Vagina (tissue), 2 donors: ENCODE data around the gene PPARGC1A. TPM values are rescaled to one million over a fixed set of nuclear protein-coding genes. Genes with fewer than 3 reads are reported as not detected.

Source experiments
- DNase-seq, 2 donors: peaks; one replicate each; pipeline ENCODE4 v3.0.0-alpha.2; 2017; ENCODE audit errors: extremely low spot score in 2 of 2
- H3K27ac ChIP-seq: fragments of 200-600 bp; sonication (generic); one replicate; pipeline ENCODE4 v1.5.1; 2019
- H3K27me3 ChIP-seq: fragments of 200-600 bp; sonication (generic); one replicate; pipeline ENCODE4 v1.5.1; 2019
- H3K36me3 ChIP-seq, 2 donors: fragments of 200-600 bp; sonication (generic); one replicate each; pipeline ENCODE4 v1.5.1; 2017 to 2019
- H3K4me1 ChIP-seq: fragments of 200-600 bp; sonication (generic); one replicate; pipeline ENCODE4 v1.5.1; 2019
- H3K4me3 ChIP-seq, 2 donors: fragments of 200-600 bp; sonication (generic); 1 replicate in 1 of 2; 2 replicates in 1 of 2; pipeline ENCODE4 v1.5.1; 2016 to 2019
- H3K9me3 ChIP-seq: fragments of 200-600 bp; sonication (generic); one replicate; pipeline ENCODE4 v1.5.1; 2019
- POLR2A ChIP-seq, 2 donors: fragments of 450-650 bp; IDR thresholded peaks; one replicate each; pipeline ENCODE4 v1.6.1; 2017; ENCODE audit warnings: antibody characterized with exemption in 2 of 2, mild to moderate bottlenecking in 2 of 2, moderate library complexity in 2 of 2
- POLR2AphosphoS5 ChIP-seq, 2 donors: sonication (generic); formaldehyde crosslinking; IDR thresholded peaks; one replicate each; pipeline ENCODE4 v1.9.0; 2017; ENCODE audit warnings: antibody characterized with exemption in 2 of 2, mild to moderate bottlenecking in 2 of 2, low read depth in 1 of 2; ENCODE audit not compliant: insufficient read depth in 1 of 2
- intact Hi-C: fragments of 100-400 bp; cut with DNase I; formaldehyde crosslinking; loops from one replicate; pipeline ENCODE4 v1.15.1; 2023
- total RNA-seq: library from RNA; depleted of rRNA; stranded (reverse); fragments of >200 nt; gene quantifications from one replicate; pipeline ENCODE4 v1.2.3, GENCODE V29; 2016
- TF ChIP-seq, protein P1 (sequence below), 3 experiments: fragments of 450-650 bp in 2 of 3; fragments of 200-600 bp in 1 of 3; sonication (generic) in 1 of 3; IDR thresholded peaks; one replicate each; pipeline ENCODE4 v1.5.1; 2017 to 2019; ENCODE audit warnings: antibody characterized with exemption in 3 of 3, mild to moderate bottlenecking in 2 of 3, moderate library complexity in 2 of 3

Gene PPARGC1A
- total RNA-seq, 1 donor from 2014 or later, result 1.2 TPM

DNA sequence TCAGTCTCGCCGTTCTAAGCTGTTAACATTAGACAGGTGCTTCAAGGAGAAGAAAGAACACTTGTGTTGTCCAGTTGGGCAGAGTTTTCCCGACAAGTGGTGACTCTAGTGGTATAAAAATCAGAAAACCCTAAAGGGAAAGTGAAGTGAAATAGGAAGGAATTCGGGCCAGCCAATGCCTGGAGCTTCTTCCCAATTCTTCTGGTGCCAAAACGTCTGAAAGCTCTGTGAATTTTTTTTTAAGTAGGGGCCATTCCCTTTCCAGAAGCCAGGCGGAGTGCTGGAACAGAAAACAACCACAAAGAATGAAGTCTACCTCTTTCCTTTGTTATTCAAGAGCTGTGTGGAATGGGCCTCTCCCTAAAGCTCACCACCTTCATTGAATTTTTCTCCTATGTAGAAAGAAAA is 43.1 kb upstream of the PPARGC1A start:
- Histone ChIP-seq H3K27me3 (no peaks in the 10 kb centered on the region), H3K9me3 (no peaks in the 10 kb centered on the region), H3K27ac (no peak overlapping the region), H3K36me3 (no peaks in the 10 kb centered on the region), H3K4me1 (peaks cover 23% of the 10 kb centered on the region), H3K4me3 (no peak overlapping the region)
- intact Hi-C loops, result no loop called here
- TF ChIP-seq, protein P1, sequence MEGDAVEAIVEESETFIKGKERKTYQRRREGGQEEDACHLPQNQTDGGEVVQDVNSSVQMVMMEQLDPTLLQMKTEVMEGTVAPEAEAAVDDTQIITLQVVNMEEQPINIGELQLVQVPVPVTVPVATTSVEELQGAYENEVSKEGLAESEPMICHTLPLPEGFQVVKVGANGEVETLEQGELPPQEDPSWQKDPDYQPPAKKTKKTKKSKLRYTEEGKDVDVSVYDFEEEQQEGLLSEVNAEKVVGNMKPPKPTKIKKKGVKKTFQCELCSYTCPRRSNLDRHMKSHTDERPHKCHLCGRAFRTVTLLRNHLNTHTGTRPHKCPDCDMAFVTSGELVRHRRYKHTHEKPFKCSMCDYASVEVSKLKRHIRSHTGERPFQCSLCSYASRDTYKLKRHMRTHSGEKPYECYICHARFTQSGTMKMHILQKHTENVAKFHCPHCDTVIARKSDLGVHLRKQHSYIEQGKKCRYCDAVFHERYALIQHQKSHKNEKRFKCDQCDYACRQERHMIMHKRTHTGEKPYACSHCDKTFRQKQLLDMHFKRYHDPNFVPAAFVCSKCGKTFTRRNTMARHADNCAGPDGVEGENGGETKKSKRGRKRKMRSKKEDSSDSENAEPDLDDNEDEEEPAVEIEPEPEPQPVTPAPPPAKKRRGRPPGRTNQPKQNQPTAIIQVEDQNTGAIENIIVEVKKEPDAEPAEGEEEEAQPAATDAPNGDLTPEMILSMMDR (IDR thresholded peaks at IDR 0.05), result no peak
- no peak for TF ChIP-seq POLR2A (IDR thresholded peaks at IDR 0.05)
- no peak for TF ChIP-seq POLR2AphosphoS5 (IDR thresholded peaks at IDR 0.05; ENCODE audit: insufficient read depth in 1 of 2, low read depth in 1 of 2)
- DNase-seq, result no peak

DNA sequence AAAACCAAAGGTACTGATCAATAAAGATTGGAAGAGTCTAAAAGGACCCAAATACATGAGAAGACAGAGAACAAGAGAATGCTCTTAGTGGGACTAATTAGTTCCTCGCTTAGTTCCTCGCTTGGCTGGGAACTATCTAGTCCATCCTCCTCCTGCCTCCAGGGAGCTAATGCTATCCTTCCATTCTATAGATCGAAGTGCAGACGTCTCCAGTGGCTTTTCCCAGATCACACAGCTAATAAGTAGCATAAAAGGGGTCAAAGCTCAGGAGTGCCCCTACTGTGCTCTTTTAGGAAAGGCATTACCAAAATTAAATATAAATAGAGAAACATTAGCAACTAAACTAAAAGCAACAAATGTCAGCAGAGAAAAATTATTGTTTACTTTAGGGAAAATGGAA is 42.3 kb upstream of the PPARGC1A start:
- Histone ChIP-seq H3K9me3 (no peaks in the 10 kb centered on the region), H3K4me3 (no peak overlapping the region), H3K27me3 (no peaks in the 10 kb centered on the region), H3K36me3 (no peaks in the 10 kb centered on the region), H3K4me1 (peaks cover 23% of the 10 kb centered on the region), H3K27ac (no peak overlapping the region)
- intact Hi-C loops, result no loop called here
- DNase-seq, result no peak
- no peak for TF ChIP-seq POLR2A (IDR thresholded peaks at IDR 0.05)
- TF ChIP-seq, protein P1 (IDR thresholded peaks at IDR 0.05), result no peak
- TF ChIP-seq POLR2AphosphoS5 (IDR thresholded peaks at IDR 0.05; ENCODE audit: insufficient read depth in 1 of 2, low read depth in 1 of 2), result no peak

DNA sequence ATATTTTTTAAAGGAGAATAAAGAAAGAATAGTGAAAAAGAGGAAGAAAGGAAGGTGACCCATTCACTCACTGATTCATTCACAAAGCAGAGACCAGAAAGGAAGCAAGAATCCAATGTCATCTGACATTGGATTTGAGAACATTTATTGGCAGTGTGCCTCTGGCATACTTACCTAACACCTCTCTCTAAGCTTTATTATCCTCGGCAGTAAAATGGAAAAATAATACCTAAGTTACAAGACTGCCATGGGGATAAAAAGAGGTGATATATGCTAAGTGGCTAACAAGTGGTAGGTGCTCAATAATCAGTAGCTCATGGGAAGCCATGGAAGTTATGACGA is 41.6 kb upstream of the PPARGC1A start:
- no peaks in the 10 kb centered on the region for H3K27me3 ChIP-seq
- DNase-seq, result no peak
- peaks cover 23% of the 10 kb centered on the region for H3K4me1 ChIP-seq
- no peak overlapping the region for H3K4me3 ChIP-seq
- H3K27ac ChIP-seq, result no peak overlapping the region
- intact Hi-C loops, result no loop called here
- no peak for TF ChIP-seq POLR2A (IDR thresholded peaks at IDR 0.05)
- TF ChIP-seq, protein P1 (IDR thresholded peaks at IDR 0.05), result no peak
- no peak for TF ChIP-seq POLR2AphosphoS5 (IDR thresholded peaks at IDR 0.05; ENCODE audit: insufficient read depth in 1 of 2, low read depth in 1 of 2)
- H3K36me3 ChIP-seq, result no peaks in the 10 kb centered on the region
- no peaks in the 10 kb centered on the region for H3K9me3 ChIP-seq

DNA sequence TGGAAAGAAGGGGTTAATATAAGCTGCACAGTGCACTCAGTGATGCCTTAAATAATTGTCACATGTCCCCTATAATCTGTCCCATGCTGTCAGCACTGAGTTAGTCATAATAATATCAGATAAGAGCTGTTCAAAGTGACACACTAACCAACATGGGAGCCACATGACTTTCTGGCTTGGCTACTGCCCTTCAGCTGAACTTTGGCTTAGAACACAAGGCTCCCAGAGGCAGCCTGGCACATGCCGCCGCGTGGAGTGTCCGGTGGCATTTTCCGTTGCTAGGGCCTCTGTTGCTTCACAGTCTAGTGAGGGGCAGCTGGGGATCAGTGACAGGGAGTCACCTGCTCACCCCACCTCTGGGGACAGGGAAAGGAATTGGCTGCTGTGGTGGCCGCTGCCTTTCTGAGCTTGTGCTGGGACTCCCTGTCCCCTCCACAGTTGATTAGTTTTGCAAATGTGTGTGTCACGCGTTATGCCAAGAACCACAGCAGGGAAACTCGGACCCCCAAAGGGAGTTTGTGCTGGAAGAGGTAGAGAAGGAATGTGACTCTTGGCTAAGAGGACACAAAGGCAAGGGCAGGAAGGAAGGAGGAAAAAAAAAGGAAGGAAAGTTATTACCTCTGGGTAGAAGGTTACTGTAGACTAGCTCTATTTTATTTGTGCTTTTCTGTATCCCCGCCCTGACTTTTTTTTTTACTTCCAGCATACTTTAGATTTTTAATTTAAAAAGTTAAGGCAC is 41.1 kb upstream of the PPARGC1A start:
- intact Hi-C loops, result no loop called here
- Histone ChIP-seq H3K9me3 (no peaks in the 10 kb centered on the region), H3K27me3 (no peaks in the 10 kb centered on the region), H3K36me3 (no peaks in the 10 kb centered on the region), H3K27ac (no peak overlapping the region), H3K4me3 (no peak overlapping the region), H3K4me1 (peaks cover 23% of the 10 kb centered on the region)
- DNase-seq, result no peak
- no peak for TF ChIP-seq POLR2AphosphoS5 (IDR thresholded peaks at IDR 0.05; ENCODE audit: insufficient read depth in 1 of 2, low read depth in 1 of 2)
- TF ChIP-seq, protein P1 (IDR thresholded peaks at IDR 0.05), result no peak
- TF ChIP-seq POLR2A (IDR thresholded peaks at IDR 0.05), result no peak

DNA sequence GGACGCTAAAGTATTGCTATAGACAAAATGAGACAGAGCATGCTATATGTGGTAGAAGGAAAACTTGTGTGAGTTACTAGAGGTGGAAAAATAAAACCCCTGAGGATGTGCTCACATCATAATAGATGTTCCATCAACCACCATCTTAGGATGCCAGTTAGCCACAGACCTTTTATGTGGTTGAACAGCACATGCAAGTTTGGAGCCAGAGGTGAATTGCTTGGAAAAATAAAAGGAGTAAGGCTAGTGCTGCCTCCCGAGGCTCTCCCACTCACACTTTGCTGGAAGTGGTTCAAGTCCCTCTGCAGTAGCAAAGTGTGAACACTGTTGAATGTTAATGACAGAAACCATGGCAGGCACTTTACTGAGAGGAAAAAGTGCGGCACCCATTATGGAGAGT is 39.4 kb upstream of the PPARGC1A start:
- DNase-seq, result no peak
- peaks cover 11% of the 10 kb centered on the region for H3K4me1 ChIP-seq
- H3K9me3 ChIP-seq, result no peaks in the 10 kb centered on the region

More for the DNA sequence above, 39.4 kb upstream of the PPARGC1A start:
- Histone ChIP-seq H3K4me3 (no peak overlapping the region), H3K36me3 (no peaks in the 10 kb centered on the region), H3K27ac (no peak overlapping the region), H3K27me3 (no peaks in the 10 kb centered on the region)
- TF ChIP-seq, protein P1 (IDR thresholded peaks at IDR 0.05), result no peak
- TF ChIP-seq POLR2A (IDR thresholded peaks at IDR 0.05), result no peak
- no peak for TF ChIP-seq POLR2AphosphoS5 (IDR thresholded peaks at IDR 0.05; ENCODE audit: insufficient read depth in 1 of 2, low read depth in 1 of 2)
- intact Hi-C loops, result no loop called here
